Mesendoderm (in vitro differentiated cells): ENCODE measurements around the gene ESRRG.

Experiments
- DNase-seq: peaks from one replicate; pipeline ENCODE4 v3.0.0; 2013
- H2AK5ac ChIP-seq: 2 replicates; pipeline ENCODE4 v1.6.1; 2013; ENCODE audit warnings: low read length, inconsistent platforms
- H2BK120ac ChIP-seq: 2 replicates; pipeline ENCODE4 v1.6.1; 2013; ENCODE audit warnings: low read depth, mild to moderate bottlenecking, low read length, moderate library complexity, mixed read lengths
- H2BK15ac ChIP-seq: replicated peaks from 2 replicates; pipeline ENCODE4 v1.6.1; 2013; ENCODE audit warnings: low read depth, mild to moderate bottlenecking, moderate library complexity
- H2BK5ac ChIP-seq: 2 replicates; pipeline ENCODE4 v1.6.1; 2013; ENCODE audit warnings: low read length, inconsistent platforms
- H3K18ac ChIP-seq: 2 replicates; pipeline ENCODE4 v1.6.1; 2013; ENCODE audit warnings: mild to moderate bottlenecking, low read length, mixed read lengths
- H3K23ac ChIP-seq: one replicate; pipeline ENCODE4 v1.6.1; 2013; ENCODE audit warnings: low read length
- H3K27ac ChIP-seq: 2 replicates; pipeline ENCODE4 v1.5.1; 2013; ENCODE audit warnings: low read depth, mild to moderate bottlenecking, inconsistent platforms, low read length, moderate library complexity
- H3K27me3 ChIP-seq: 2 replicates; pipeline ENCODE4 v1.6.1; 2013; ENCODE audit warnings: low read length, control low read depth, mild to moderate bottlenecking, inconsistent platforms; ENCODE audit not compliant: insufficient read depth, poor library complexity
- H3K36me3 ChIP-seq: 2 replicates; pipeline ENCODE4 v1.6.1; 2013; ENCODE audit warnings: low read length, inconsistent platforms; ENCODE audit not compliant: control insufficient read depth, insufficient read depth
- H3K4ac ChIP-seq: one replicate; pipeline ENCODE4 v1.6.1; 2013; ENCODE audit warnings: low read depth, mild to moderate bottlenecking, low read length, moderate library complexity
- H3K4me1 ChIP-seq: 2 replicates; pipeline ENCODE4 v1.6.1; 2013; ENCODE audit warnings: low read depth, low read length, inconsistent platforms; ENCODE audit not compliant: control insufficient read depth
- H3K4me2 ChIP-seq: 2 replicates; pipeline ENCODE4 v1.6.1; 2013; ENCODE audit warnings: low read length
- H3K4me3 ChIP-seq: 2 replicates; pipeline ENCODE4 v1.5.1; 2013; ENCODE audit warnings: mild to moderate bottlenecking, low read length
- H3K56ac ChIP-seq: one replicate; pipeline ENCODE4 v1.6.1; 2013; ENCODE audit warnings: low read length
- H3K79me1 ChIP-seq: 2 replicates; pipeline ENCODE4 v1.6.1; 2013; ENCODE audit warnings: low read length, inconsistent platforms
- H3K79me2 ChIP-seq: 2 replicates; pipeline ENCODE4 v1.6.1; 2013; ENCODE audit warnings: mild to moderate bottlenecking, low read length; ENCODE audit not compliant: control insufficient read depth, insufficient read depth
- H3K9ac ChIP-seq: 2 replicates; pipeline ENCODE4 v1.6.1; 2013; ENCODE audit warnings: low read length, inconsistent platforms
- H4K5ac ChIP-seq: one replicate; pipeline ENCODE4 v1.6.1; 2013; ENCODE audit warnings: low read length
- H4K8ac ChIP-seq: one replicate; pipeline ENCODE4 v1.6.1; 2013; ENCODE audit warnings: low read depth, mild to moderate bottlenecking, control low read depth, low read length, moderate library complexity
- WGBS: extraction: QIAGEN DNeasy Blood & Tissue Kit; methylation state at CpG from one replicate; pipeline ENCODE4 v1.1.7; 2013; ENCODE audit warnings: low lambda C conversion rate, missing lambda C conversion rate; ENCODE audit not compliant: insufficient coverage; ENCODE audit errors: extremely low coverage; 5-methylcytosine and 5-hydroxymethylcytosine counted together

The ESRRG gene

DNA sequence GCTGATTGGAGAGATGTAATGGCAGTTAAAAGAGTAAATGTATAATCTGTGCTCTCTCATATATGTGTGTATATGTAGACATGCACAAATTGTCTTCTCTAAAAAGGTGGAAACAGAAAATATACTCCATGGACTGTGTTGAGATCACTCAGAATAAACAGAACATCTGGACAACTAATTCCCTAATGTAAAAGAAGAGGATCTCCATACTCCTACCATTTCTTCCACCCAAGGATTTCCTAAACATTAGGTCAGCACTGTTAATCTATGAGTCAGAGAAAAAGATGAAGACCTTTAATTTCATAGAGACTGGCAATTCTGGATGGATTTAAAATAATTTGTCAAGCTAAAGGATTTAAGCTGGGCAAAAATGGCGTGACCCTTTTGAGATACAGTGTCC, 80.1 kb downstream of the ESRRG start:
- no CpG with 5 or more reads among the region's 1 CpG for WGBS
- Histone ChIP-seq H4K5ac (no peak overlapping the region), H3K4me1 (no peaks in the 10 kb centered on the region), H3K4me2 (no peak overlapping the region), H2BK15ac (no peak overlapping the region), H4K8ac (no peak overlapping the region), H3K18ac (no peak overlapping the region), H3K27ac (no peak overlapping the region), H3K36me3 (no peaks in the 10 kb centered on the region), H2AK5ac (no peak overlapping the region), H3K27me3 (no peaks in the 10 kb centered on the region), H2BK120ac (no peak overlapping the region), H3K79me1 (no peaks in the 10 kb centered on the region), H3K79me2 (no peaks in the 10 kb centered on the region), H3K4ac (no peak overlapping the region), H2BK5ac (no peak overlapping the region), H3K23ac (no peak overlapping the region), H3K56ac (no peak overlapping the region), H3K4me3 (no peak overlapping the region), H3K9ac (no peak overlapping the region)
- DNase-seq: no peak

GRCh38 chr1:216641669-216642460, 81.4 kb downstream of the ESRRG start:
- no peak for DNase-seq
- no CpG with 5 or more reads among the region's 2 CpGs for WGBS
- Histone ChIP-seq H2BK120ac (no peak overlapping the region), H2AK5ac (no peak overlapping the region), H3K79me1 (no peaks in the 10 kb centered on the region), H3K18ac (no peak overlapping the region), H2BK15ac (no peak overlapping the region), H3K9ac (no peak overlapping the region), H3K27me3 (no peaks in the 10 kb centered on the region), H3K4me1 (no peaks in the 10 kb centered on the region), H3K4me3 (no peak overlapping the region), H3K56ac (no peak overlapping the region), H3K4me2 (no peak overlapping the region), H3K36me3 (no peaks in the 10 kb centered on the region), H3K4ac (no peak overlapping the region), H4K8ac (no peak overlapping the region), H2BK5ac (no peak overlapping the region), H4K5ac (no peak overlapping the region), H3K23ac (no peak overlapping the region), H3K79me2 (no peaks in the 10 kb centered on the region), H3K27ac (no peak overlapping the region)

DNA sequence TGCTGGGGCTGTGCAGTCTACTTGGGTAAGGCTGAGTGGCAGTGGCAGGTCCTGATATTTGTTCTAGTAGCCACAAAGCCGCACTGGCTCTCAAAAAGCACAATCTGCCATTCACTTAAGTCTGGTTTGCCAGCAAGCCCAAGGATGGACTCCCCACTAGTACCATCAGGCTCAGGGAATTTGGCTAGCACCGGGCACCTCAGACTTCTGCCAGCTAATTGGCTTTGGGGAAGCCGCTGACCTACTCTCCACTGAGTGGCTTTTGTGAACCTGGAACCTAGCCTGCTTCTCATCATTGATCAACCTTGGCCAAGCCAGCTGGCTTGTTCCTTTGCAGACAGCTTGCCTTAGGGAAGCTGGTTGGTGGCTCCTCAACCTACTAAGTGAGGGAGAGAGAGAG, 83.1 kb downstream of the ESRRG start:
- no peak overlapping the region for H3K4ac ChIP-seq
- H3K4me2 ChIP-seq: no peak overlapping the region
- H3K18ac ChIP-seq: no peak overlapping the region
- no peak overlapping the region for H3K56ac ChIP-seq
- no peaks in the 10 kb centered on the region for H3K79me1 ChIP-seq
- no peak overlapping the region for H4K5ac ChIP-seq
- H3K4me3 ChIP-seq: no peak overlapping the region
- H4K8ac ChIP-seq: no peak overlapping the region
- no peaks in the 10 kb centered on the region for H3K4me1 ChIP-seq
- no peak overlapping the region for H2BK120ac ChIP-seq
- no peak for DNase-seq
- no peaks in the 10 kb centered on the region for H3K36me3 ChIP-seq
- H3K79me2 ChIP-seq: no peaks in the 10 kb centered on the region
- H3K27me3 ChIP-seq: no peaks in the 10 kb centered on the region
- no CpG with 5 or more reads among the region's 3 CpGs for whole genome bisulfite sequencing
- no peak overlapping the region for H3K23ac ChIP-seq
- no peak overlapping the region for H2BK5ac ChIP-seq
- H3K9ac ChIP-seq: no peak overlapping the region
- H2BK15ac ChIP-seq: no peak overlapping the region
- no peak overlapping the region for H2AK5ac ChIP-seq
- no peak overlapping the region for H3K27ac ChIP-seq

DNA sequence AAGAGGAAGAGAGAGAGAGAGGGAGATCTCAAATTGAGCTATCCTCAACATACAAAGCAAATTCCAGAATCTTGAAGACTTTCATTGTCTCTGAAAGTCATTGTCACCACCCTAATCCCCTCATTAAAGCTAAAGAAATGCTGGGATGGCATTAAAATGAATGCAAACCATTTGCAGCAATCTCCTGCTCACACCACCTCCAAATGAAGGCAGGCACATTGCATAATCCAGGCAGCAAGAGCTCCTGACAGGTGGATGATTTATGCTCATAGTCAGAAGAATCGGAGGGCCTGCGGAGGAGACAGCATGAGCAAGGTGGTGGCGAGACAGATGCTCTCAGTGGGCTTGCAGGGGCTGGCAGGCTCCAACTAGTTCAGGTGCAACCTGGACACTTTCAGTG, 90.2 kb downstream of the ESRRG start:
- H2BK15ac ChIP-seq: no peak overlapping the region
- no peak overlapping the region for H4K5ac ChIP-seq
- no peaks in the 10 kb centered on the region for H3K36me3 ChIP-seq
- no peak overlapping the region for H3K27ac ChIP-seq
- H3K4me3 ChIP-seq: no peak overlapping the region
- no CpG with 5 or more reads among the region's 3 CpGs for WGBS
- H3K4me2 ChIP-seq: no peak overlapping the region
- no peaks in the 10 kb centered on the region for H3K79me2 ChIP-seq
- no peak overlapping the region for H3K23ac ChIP-seq
- no peak overlapping the region for H2AK5ac ChIP-seq
- H3K27me3 ChIP-seq: no peaks in the 10 kb centered on the region
- no peak overlapping the region for H4K8ac ChIP-seq
- H3K4me1 ChIP-seq: no peaks in the 10 kb centered on the region
- H3K56ac ChIP-seq: no peak overlapping the region
- no peak overlapping the region for H3K18ac ChIP-seq
- H2BK120ac ChIP-seq: no peak overlapping the region
- H3K4ac ChIP-seq: no peak overlapping the region
- H3K9ac ChIP-seq: no peak overlapping the region
- H2BK5ac ChIP-seq: no peak overlapping the region
- no peaks in the 10 kb centered on the region for H3K79me1 ChIP-seq
- peak; percentile 62 for DNase-seq

GRCh38 chr1:216630532-216630931, 92.7 kb downstream of the ESRRG start:
- Histone ChIP-seq H3K36me3 (no peaks in the 10 kb centered on the region), H4K5ac (no peak overlapping the region), H3K27ac (no peak overlapping the region), H3K56ac (no peak overlapping the region), H2BK5ac (no peak overlapping the region), H3K23ac (no peak overlapping the region), H3K4me2 (no peak overlapping the region), H3K4ac (no peak overlapping the region), H2BK120ac (no peak overlapping the region), H2BK15ac (no peak overlapping the region), H2AK5ac (no peak overlapping the region), H3K18ac (no peak overlapping the region), H4K8ac (no peak overlapping the region), H3K4me3 (no peak overlapping the region), H3K27me3 (no peaks in the 10 kb centered on the region), H3K4me1 (no peaks in the 10 kb centered on the region), H3K9ac (no peak overlapping the region), H3K79me2 (no peaks in the 10 kb centered on the region), H3K79me1 (no peaks in the 10 kb centered on the region)
- WGBS: no CpG with 5 or more reads among the region's 2 CpGs
- DNase-seq: no peak

DNA sequence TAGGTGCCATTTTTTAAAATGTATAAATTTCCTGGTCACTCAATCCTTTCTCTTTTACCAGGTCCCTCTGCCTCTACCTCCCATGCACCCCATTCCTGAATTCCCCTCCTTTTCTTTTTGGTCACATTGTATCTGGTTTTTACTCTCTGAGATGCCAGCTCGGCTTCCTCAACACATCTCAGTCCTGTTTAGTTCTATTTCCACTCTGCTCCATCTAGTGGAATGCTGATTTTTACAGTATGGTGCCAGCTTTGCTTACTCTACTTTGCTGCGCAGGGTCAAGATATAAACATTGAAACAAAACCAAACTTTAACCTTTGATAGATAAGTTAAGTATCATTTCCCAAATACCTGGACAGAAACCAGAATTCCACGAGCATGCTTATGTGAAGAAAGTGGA, 96.0 kb downstream of the ESRRG start:
- no peak overlapping the region for H4K8ac ChIP-seq
- no peak overlapping the region for H2BK120ac ChIP-seq
- no peak for DNase-seq
- H3K79me1 ChIP-seq: no peaks in the 10 kb centered on the region
- H3K4me3 ChIP-seq: no peak overlapping the region
- no peaks in the 10 kb centered on the region for H3K79me2 ChIP-seq
- no peak overlapping the region for H3K4me2 ChIP-seq
- no peaks in the 10 kb centered on the region for H3K27me3 ChIP-seq
- H2AK5ac ChIP-seq: no peak overlapping the region
- H2BK5ac ChIP-seq: no peak overlapping the region
- H3K18ac ChIP-seq: no peak overlapping the region
- no CpG with 5 or more reads among the region's 3 CpGs for WGBS
- no peaks in the 10 kb centered on the region for H3K4me1 ChIP-seq
- H2BK15ac ChIP-seq: no peak overlapping the region
- H3K27ac ChIP-seq: no peak overlapping the region
- no peak overlapping the region for H3K23ac ChIP-seq
- H3K56ac ChIP-seq: no peak overlapping the region
- H4K5ac ChIP-seq: no peak overlapping the region
- H3K36me3 ChIP-seq: no peaks in the 10 kb centered on the region
- no peak overlapping the region for H3K4ac ChIP-seq
- no peak overlapping the region for H3K9ac ChIP-seq
